ENCODE measurements around the gene MAN2A2.

- TF ChIP-seq GATA3 (IDR thresholded peaks at IDR 0.05; ENCODE audit: low read depth, low read length) (no peak), GATA2 (IDR thresholded peaks at IDR 0.05; ENCODE audit: low read depth, low read length) (no peak)
Observed at GRCh38 chr15:90871716-90872485, 31.2 kb upstream of the MAN2A2 start.

Data from SH-SY5Y (cell line).